Effector CD4-positive, alpha-beta T cell (primary cell): Measurements from ENCODE around the gene CFP.
"Not testable (repeated sequence)": the region's sequence is repeated elsewhere in the genome, so short reads cannot be mapped to it uniquely, and the experiment has no call there.

Experiments
- DNase-seq: peaks from one replicate; pipeline ENCODE4 v3.0.0-alpha.2; 2020

Gene CFP

DNA sequence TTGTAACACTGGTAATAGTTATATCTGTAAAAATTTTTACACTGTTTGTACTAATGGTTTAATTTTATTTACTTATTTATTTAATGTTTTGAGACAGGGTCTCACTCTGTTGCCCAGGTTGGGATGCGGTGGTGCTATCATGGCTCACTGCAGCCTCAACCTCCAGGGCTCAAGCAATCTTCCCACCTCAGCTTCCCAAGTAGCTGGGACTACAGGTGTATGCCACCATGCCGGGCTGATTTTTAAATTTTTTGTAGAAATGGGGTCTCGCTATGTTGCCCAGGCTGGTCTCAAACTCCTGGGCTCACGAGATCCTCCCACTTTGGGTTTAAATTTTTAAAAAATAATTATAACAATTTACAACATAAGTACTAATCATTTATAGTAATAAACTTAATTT, 26.6 kb downstream of the CFP start:
- DNase-seq: not testable (repeated sequence)

DNA sequence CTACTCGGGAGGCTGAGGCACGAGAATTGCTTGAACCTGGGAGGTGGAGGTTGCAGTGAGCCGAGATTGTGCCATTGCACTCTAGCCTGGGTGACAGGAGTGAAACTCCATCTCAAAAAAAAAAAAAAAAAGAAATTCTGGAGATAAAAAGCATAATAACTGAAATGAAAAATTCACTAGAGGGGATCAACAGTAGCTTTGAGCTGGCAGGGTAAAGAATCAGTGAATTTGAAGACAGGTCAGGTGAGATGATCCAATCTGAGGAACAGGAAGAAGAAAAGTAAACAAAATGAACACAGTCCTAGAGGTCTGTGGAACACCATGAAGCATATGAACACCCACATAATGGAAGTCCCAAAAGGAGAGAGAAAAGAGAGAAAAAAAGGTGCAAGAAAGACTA, 32.5 kb downstream of the CFP start:
- DNase-seq: no peak

DNA sequence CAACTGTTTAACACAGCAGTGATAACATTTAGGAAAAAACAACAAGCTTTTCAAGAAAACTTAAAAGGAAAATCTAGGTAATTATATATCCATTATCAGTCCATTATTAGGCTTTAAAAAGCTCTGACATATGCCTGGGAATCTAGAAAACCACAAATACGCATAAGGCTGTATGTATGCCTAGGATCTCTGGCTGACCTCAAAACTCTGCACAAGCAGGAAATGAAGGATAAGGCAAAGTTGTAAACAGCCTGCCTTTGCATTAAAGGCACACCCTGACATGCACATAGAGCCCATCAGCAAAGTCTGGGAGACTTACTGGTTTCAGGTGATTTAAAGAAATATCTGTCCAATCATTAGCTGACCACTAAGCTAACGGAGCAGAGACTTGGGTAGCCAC, 33.5 kb downstream of the CFP start:
- no peak for DNase-seq

DNA sequence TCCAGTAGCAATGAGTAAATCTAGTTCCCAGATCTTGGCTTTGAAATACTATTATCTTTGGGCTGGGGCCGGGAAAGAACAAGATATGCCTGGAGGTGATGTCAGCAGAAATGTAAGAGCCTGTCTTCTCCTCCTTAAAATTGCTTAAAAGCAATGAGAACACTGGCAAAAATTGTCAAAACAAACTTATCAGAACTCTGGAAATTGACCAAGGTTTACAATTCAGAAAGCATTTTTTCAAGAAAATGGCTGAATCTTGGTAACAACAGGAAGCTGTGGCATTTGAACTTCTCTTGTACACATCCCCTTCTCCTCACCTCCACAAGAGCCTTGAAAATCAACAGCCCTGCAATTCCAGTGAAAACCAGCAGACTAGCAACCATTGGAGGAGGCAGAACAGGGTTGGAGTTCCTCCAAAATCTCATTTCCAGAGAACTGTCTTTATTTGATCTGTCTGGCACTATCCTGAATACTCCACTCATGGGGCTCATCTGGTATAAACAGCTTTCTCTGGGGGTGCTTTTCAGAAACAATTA, 33.9 kb downstream of the CFP start:
- DNase-seq: no peak

DNA sequence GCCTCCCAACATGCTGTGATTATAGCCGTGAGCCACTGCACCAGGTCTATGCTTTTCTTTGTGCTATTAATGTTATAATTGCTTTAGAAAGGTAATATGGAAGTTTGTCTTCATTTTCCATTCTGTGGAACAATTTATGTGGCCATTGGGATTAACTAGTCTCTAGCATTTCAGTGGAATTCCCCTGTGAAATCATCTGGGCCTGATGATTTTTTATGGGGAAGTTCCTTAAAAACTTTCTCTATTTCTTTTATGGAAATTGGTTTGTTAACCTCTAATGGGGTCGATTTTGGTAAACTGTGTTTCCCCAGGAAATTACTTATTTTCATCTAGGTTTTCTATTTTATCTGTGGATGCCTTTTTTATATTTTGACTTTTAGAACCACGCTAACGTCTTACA, 36.2 kb downstream of the CFP start:
- DNase-seq: no peak

DNA sequence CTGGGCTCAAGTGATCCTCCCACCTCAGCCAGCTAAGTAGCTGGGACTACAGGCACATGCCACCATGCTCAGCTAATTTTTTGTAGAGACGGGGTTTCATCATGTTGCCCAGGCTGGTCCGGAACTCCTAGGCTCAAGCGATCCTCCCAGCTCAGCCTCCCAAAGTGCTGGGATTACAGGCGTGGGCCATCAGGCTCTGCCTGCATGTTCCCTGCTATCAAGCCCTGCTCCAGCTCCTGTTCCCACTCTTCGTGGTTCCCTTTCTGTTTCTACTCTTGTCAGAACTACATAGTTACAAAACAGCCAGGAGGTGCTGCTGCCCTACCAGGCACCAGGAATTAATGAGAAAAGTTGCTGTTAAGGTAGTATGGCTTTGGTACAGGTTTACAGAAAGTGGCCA, 38.7 kb downstream of the CFP start:
- no peak for DNase-seq

DNA sequence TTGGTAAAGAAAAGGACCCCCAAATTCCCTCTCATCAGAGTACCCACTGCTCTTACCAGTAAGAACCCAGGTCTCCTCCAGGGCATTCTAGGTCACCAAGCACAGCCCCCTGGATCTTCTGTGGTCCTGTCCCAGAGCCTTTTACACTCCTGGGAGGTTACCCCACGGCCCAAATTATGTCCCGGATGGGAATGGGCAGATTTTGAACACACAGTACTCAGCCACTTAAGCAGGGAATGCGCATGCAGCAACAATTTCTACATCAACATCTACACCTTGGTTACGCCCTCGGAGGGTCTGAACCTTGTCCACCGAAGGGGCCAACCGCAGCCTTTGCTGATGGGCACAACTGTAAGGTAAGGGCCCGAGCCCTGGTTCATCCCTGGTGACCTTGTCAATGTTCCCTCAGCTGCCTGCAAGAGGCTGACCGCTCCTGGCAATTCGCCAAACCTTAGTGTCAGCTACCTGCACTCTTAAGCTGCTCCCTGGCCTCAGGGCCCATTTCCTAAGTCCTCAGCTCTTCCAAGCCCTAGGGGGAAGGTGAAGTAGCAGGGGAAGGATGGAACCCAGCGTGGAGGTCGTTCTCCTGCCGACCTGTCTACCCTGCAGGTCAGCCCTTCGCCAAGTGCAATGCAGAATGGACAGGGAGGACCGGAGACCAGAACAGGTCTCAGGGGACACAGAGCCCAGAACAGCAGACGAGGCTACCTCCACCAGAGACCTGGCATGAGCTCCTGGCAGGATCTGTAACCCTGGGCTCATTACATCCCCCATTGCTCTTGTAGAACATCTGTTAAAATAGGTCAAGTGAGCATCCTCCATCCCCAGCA, 41.6 kb downstream of the CFP start:
- DNase-seq: no peak

DNA sequence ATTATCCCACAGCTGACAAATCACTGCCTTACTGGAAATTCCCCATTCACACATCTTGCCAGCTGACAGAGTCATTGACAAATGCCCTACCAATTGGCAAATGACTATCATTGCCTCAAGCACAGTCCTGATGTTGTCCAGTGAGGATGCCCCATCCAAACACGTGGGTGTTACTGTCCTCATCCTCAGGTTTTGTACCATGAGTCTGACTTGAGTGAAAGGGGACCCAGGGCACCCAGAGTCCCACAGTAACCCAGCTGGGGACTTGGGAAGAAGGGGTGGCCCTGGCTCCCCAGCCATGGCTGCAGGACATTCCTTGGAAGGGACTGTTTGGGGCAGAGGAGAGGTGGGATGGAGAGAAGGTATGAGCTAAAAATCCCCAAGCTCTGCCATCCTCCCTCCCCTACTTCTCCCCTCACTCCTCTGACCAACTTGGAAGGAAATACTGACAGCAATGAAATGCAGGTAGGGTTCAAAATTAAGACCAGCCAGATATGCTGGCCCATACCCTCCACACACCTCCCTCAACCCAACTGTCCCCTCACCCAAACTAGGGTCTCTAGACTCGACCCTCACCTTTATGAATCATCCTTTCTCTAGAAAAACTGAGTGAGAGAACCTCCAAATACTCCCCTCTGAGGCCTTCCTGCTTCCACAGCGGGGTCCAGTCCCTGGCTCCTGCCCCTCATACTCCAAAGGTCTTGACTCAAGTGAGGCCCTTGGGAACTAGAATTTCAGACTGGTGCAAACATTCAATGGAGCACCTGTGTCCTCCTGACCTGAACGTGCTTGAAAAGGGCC, 42.4 kb downstream of the CFP start:
- DNase-seq: no peak

DNA sequence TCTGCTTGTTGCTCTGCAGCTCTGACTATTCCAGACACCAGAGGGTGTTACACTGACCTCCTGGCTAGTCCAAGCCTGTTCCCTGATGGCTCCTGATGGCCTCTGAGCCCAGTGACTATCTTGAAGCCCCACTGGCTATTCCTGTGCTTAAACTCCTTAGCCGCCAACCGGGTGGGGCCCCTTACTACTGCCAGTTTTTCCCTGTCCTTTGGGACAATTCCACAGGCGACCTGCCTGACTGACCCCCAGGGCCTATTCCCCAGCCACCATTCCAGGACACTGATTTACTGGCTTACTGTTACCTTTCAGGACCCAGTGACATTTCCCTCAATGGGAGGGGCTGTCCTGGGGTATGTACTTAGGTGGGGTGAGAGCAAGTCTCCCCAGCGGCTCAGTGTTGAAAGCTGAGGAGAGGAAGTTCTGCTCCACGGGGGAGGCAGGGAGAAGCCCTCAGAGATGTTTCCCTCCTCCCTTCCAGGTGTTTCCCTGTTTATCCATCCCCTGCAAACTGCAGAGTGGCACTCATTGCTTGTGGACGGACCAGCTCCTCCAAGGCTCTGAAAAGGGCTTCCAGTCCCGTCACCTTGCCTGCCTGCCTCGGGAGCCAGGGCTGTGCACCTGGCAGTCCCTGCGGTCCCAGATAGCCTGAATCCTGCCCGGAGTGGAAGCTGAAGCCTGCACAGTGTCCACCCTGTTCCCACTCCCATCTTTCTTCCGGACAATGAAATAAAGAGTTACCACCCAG, 43.5 kb downstream of the CFP start:
- DNase-seq: no peak

DNA sequence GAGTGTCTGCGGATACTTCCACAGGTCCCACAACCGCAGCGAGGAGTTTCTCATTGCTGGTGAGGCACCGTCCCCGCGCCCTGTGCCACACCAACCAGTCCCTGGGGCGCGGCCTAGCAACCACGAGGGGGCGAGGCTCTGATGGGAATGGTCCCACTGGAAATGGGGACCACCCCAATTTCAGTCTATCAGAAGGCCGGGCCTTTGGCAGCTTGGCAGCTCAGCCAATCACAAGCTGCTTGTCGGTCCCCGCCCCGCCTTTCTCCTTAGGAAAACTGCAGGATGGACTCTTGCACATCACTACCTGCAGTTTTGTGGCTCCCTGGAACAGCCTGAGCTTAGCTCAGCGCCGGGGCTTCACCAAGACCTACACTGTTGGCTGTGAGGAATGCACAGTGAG, 44.5 kb downstream of the CFP start:
- no peak for DNase-seq

DNA sequence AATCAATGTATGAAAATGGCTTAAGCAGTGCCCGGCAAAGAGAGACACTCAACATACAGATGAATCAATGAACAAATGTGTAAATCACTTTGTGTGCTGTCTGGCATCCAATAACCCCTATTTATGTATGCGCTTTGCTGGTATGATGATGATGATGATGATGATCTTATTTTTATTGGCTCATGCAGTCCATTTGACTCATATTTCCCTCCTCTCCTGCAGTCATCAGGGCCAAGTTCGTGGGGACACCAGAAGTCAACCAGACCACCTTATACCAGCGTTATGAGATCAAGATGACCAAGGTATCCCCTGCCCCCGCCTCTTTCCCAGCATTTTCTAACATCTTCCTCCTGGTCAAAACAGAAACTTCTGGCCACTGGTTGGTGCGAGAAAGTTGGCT, 45.0 kb downstream of the CFP start:
- DNase-seq: no peak

DNA sequence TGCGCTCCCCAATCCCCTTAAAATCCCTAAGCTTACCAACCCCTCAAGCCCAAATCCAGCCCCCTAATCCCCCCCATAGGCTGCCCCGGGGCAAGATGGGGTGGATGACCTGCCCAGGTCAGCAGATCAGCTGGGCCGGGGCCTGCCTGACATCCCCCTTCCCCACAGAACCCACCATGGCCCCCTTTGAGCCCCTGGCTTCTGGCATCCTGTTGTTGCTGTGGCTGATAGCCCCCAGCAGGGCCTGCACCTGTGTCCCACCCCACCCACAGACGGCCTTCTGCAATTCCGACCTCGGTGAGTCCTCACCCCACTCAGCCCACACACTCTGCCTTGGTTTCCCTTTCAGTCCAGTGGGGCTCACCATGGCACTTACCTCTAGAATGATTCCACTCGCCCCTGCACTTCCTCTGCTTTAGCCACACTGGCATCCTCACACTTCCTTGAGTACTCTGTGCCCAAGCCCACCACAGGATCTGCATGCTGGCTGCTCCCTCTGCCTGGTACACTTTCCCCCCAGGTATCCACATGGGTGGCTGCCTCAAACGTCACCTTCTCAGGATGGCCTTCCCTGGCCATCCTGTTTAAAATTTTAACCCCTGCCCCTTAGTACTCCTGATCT, 46.4 kb downstream of the CFP start:
- DNase-seq: no peak

DNA sequence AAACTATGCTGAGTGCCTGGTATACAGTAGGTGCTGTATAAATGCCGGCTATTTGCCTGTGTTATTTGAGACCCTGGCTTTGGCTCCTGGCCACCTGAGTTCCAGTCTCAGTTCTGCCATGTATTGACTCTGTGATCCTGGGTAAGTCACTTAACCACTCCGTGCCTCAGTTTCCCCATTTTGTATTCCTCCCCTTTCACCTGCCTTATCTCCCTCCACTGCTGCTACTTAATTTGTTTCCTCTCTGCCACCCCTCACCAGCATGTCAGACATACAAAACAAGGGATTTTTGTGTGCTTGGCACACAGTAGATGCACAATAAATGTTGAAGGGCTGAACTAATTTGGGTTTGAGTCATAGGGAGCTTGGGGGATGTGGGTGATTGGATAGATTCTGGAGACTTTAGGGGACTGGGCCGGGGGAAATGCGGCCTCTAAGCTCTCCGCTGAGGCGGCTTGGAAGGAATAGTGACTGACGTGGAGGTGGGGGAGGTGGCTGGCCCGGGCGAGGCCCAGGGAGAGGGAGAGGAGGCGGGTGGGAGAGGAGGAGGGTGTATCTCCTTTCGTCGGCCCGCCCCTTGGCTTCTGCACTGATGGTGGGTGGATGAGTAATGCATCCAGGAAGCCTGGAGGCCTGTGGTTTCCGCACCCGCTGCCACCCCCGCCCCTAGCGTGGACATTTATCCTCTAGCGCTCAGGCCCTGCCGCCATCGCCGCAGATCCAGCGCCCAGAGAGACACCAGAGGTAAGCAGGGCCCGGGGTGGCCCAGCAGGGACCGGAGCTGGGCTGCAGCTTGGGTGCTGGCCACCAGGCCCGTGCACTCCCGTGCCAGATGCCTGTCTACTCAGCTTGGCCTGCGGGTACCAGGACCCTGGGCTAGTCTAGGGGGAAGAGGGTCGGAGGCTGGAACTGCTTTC, 47.7 kb downstream of the CFP start, which contains the start of gene TIMP1:
Gene TIMP1 (plus strand): TSS at position 706 of the 917 bp plus-strand sequence. CDS start 980 bp downstream, outside the sequence.
- DNase-seq: peak; percentile 61

DNA sequence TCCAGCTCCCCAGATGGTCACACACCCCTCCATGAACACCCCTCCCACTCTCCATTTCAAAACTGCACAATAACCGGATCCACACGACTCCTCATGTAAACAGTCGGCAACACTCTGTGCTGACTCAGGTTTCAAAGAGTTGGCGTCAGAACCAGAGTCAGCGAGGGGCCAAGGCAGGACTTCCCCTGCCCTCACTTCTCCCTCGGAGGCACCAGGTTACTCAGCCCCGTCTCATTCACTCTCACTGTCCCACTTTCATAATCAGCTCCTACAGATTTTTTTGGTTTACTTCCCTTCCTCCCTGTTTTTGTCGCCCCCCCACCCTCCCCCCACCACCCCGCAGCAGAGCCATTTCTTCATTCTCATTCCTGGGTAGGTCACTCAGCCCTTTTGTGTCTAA, 50.2 kb downstream of the CFP start:
- no peak for DNase-seq

DNA sequence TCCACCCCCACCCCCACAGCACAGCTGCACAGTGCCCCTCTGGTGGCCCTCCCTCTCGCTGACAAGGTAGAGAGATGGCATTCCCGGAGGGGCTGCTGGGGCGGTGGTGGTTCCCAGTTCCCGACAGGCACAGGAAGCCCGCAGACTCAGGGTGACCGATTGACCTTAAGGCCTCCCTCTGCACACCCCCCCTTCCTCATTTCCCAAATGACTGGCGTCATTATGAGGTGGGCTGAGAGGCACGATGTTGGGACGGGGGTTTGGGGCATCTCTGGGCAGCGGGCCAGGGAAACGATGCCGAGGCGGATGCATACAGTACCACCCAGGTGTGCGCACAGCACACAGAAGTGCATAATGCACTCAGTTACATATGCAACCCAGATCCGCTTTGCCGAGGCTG, 51.0 kb downstream of the CFP start:
- no peak for DNase-seq

DNA sequence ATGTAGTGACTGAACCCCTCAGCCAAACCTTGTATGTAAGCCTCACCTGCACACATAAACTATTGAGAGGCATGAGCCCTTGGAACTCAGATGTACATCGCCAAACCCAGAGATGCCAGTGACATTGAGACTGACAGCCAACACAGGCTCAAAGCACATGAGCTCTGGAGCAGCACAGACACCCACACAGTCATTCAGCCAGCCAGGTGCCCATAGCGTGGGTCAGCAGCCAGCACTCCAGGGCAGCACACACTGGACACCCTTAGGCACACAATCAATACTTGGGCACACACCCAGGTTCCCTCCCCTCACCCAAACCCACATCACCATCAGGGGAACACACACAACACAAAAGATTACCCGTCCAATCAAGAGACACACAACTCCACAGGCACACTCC, 51.8 kb downstream of the CFP start:
- DNase-seq: no peak

DNA sequence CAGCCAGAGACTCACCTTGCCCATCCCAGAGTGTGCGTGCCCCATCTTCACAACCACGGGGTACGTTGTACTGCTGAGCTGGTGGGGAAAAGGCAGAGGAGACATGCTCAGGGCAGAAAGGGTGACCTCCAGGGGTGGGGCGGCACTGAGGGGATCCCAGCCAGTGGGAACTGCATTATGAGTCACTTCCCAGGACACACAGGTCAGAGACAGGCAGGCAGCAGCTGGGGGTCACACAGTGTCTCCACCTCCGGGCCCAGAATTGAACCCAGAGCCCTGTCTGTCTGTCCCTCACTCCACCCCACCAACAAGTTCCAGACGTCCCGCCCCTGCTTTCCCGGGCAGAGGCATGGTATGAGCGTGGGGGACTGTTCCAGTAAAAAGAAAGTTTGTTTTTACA, 52.3 kb downstream of the CFP start:
- DNase-seq: no peak

DNA sequence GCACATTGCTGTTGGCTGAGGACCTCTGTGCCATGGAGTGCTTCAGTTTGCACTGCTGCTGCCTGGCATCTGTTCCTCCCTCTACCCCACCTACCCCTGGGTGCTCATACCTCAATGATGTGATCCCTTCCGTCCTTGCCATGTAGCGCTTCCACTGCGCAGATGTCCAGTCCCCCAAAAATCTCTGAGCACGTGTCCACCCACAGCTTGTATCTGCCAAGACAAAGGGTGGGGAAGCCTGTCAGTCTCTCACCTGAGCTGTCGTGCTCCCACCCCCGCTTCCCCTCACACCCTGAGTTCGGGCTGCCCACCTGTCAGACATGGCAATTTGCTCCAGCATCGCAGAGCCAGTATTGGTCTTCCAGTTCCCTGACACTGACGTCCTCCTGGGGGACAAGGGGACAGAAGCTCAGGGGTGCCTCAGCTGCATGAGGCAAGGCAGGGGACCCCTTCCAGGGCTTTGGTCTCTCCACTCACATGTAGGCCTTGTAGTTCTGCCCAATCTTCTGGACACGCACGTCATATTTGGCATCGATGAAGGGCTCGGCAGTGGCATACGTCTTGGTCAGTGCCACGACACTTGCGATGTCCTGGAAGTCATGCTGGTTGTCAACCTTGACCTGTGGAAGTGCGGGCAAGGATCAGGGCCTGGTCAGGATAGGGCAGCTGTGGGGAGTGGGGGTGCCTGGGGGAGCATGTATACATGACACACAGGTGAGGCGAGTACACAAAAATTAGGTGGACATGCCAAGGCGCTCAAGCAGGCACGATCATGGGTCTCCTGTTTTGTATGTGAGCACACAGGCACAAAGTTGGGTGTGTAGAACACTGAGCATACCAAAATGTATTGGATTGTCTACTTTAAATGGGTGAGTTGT, 53.5 kb downstream of the CFP start:
- no peak for DNase-seq

DNA sequence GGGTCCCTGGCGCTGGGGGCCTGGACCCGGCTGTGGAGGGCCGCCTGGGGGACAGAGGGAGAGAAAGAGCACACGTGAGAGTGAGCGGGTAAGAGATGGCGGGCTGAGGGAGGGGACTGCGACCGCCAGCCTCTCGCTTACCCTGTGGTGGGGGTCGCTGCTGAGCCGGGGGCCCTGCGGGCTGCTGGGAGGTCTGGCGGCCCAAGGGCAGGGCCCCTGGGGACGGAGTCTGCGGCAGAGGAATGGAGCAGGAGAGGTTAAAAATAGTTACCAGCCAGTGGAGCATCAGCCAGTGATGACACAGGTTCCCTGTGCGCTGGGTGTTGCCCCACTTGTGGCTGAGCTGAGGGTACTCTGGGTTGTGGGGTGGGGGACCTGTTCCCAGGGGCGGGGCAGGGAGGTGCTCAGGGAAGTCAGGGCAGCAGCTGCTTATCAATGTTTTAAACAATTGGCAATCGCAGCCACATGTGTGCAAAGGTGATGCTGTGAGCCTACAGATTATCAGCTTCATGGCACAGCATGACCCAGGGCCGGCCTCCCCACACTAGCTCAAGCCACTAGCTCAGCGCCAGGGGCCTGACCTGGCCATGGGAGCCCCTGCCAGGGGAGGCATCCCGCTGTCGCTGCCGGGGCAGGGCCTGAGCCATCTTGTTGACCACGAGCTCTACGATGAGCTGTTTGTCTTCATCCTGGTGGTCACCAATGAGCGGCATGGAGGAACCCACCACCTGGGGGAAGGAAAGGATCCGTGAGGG, 55.0 kb downstream of the CFP start:
- no peak for DNase-seq

DNA sequence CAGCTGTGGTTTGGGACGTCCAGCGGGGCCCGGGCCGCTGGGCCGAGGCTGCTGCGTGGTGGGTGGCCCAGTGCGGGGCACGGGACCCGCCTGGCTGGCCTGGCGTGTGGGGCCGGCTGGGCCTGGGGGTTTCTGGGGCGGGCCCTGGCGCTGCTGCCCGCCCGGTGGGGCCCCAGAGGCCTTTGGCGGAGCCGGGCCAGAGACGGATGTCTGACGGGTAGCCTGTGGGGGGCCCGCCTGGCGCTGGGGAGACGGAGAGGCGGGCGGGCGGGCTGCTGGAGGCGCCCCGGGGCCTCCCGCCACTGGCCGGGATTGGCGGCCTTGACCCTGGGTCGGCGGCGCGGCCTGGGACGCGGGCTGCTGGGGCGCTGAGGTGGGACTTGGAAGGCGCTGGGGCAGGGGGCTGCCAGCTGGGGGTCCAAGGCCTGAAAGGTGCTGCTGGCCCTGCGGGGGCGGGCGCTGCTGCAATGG, 55.6 kb downstream of the CFP start:
- DNase-seq: no peak
